ENCODE results near the gene PRMT5. TPM values are rescaled to one million over a fixed set of nuclear protein-coding genes. Genes with fewer than 3 reads are reported as not detected.

The PRMT5 gene
- total and polyA plus RNA-seq, 2 donors (not counting 3 experiments of a cell fraction or from before 2014, with no cell fraction given): 73.1 to 197 TPM

- Histone ChIP-seq H3K9me1 (replicated peaks; ENCODE audit: control insufficient read depth, extremely low read depth, insufficient read depth, low read length) (no peaks in the 10 kb centered on the region), H3K4me3 (replicated peaks in 1 of 3; ENCODE audit: insufficient read depth in 1 of 3, low read depth in 1 of 3, low read length in 3 of 3) (no peak overlapping the region), H2AFZ (ENCODE audit: low read depth, low read length) (no peak overlapping the region), H3K9me3 (replicated peaks; ENCODE audit: control insufficient read depth, insufficient read depth, low read length) (no peaks in the 10 kb centered on the region), H3K79me2 (ENCODE audit: control insufficient read depth, insufficient read depth, low read length) (peaks cover 16% of the 10 kb centered on the region), H3K36me3 (ENCODE audit: control insufficient read depth in 2 of 2, extremely low read depth in 1 of 2, insufficient read depth in 2 of 2, low read length in 2 of 2) (peaks cover 6 to 28% of the 10 kb centered on the region in 2 experiments), H3K4me1 (ENCODE audit: control insufficient read depth, extremely low read depth, insufficient read depth, low read length) (peaks cover 19% of the 10 kb centered on the region), H4K20me1 (replicated peaks; ENCODE audit: control insufficient read depth, extremely low read depth, insufficient read depth, low read length) (no peaks in the 10 kb centered on the region), H3K27me3 (ENCODE audit: control insufficient read depth in 2 of 2, insufficient read depth in 2 of 2, low read length in 2 of 2) (no peaks in the 10 kb centered on the region), H3K9ac (replicated peaks; ENCODE audit: extremely low read depth, insufficient read depth, low read length) (no peak overlapping the region), H3K4me2 (ENCODE audit: insufficient read depth, low read length) (no peak overlapping the region), H3K27ac (ENCODE audit: insufficient read depth, low read depth, low read length) (no peak overlapping the region)
- dilution Hi-C loops (cut with MboI; ENCODE audit: extremely low pct_ligation_motif_present, low sequenced_read_pairs) (no loop called here), intact Hi-C loops (cut with micrococcal nuclease) (loop anchor here (5.0 kb wide), 1 partner anchor 131 kb away; the partner anchor contains the start of gene CDH24)
- CTCF ChIA-PET: no interaction called here
- FAIRE-seq: no peak
- TF ChIP-seq MYC (IDR thresholded peaks at IDR 0.05; ENCODE audit: low read depth, low read length) (no peak), JUN (IDR thresholded peaks at IDR 0.05; ENCODE audit: borderline replicate concordance, insufficient read depth, insufficient read length, low read depth) (no peak), MAX (IDR thresholded peaks at IDR 0.05; ENCODE audit: insufficient read depth, insufficient read length) (no peak), POLR2A (IDR thresholded peaks at IDR 0.05; ENCODE audit: low read depth, low read length) (no peak), CTCF (IDR thresholded peaks at IDR 0.05; ENCODE audit: extremely low read depth in 1 of 2, insufficient read depth in 1 of 2, low read depth in 1 of 2, low read length in 2 of 2) (no peak), EZH2 (IDR thresholded peaks at IDR 0.05; ENCODE audit: borderline replicate concordance, low read depth, low read length, severe bottlenecking) (no peak), POLR2AphosphoS5 (IDR thresholded peaks at IDR 0.05; ENCODE audit: insufficient read depth, low read depth, low read length) (no peak), GATA2 (IDR thresholded peaks at IDR 0.05; ENCODE audit: insufficient read depth, insufficient read length, low read depth, low read length) (no peak), FOS (IDR thresholded peaks at IDR 0.05; ENCODE audit: borderline replicate concordance, insufficient read depth, low read length) (no peak)
- no peak for DNase-seq (ENCODE audit: low read depth, low spot score)
- POLR2A ChIA-PET: no interaction called here
- BruUV-seq (replicated peaks): no TSS peak
Observed at GRCh38 chr14:22926316-22926715, 2.9 kb downstream of the PRMT5 start.

Measured in endothelial cell of umbilical vein (primary cell).